ENCODE measurements around the gene TTC7B. TPM values are rescaled to one million over a fixed set of nuclear protein-coding genes. Genes with fewer than 3 reads are reported as not detected.

TTC7B gene
- total and polyA plus RNA-seq, 2 of the 8 experiments (the other 6 are each of a cell fraction or from before 2014, with no cell fraction given): 23.7 to 34.0 TPM

GRCh38 chr14:90556012-90556477 is 260.2 kb downstream of the TTC7B start (continued):
- TF ChIP-seq ATF3 (IDR thresholded peaks at IDR 0.05; ENCODE audit: insufficient read depth, low read depth, low read length) (no peak), HDAC6 (IDR thresholded peaks at IDR 0.05; ENCODE audit: low read depth, low read length) (no peak), TEAD4 (IDR thresholded peaks at IDR 0.05; ENCODE audit: low read depth, low read length) (peak; percentile 89), BACH1 (IDR thresholded peaks at IDR 0.05; ENCODE audit: low read length) (no peak), RFX5 (IDR thresholded peaks at IDR 0.05; ENCODE audit: borderline replicate concordance, low read depth, low read length) (no peak), EP300 (IDR thresholded peaks at IDR 0.05; ENCODE audit: borderline replicate concordance in 1 of 2, low read depth in 2 of 2, low read length in 2 of 2) (peak in 1 of 2 experiments; percentile 21; a peak in 1 of 3 replicates), CEBPB (IDR thresholded peaks at IDR 0.05; ENCODE audit: low read depth, low read length) (no peak), USF2 (IDR thresholded peaks at IDR 0.05; ENCODE audit: low read length) (peak; percentile 69), POLR2AphosphoS5 (IDR thresholded peaks at IDR 0.05; ENCODE audit: low read depth, low read length) (no peak), CHD7 (IDR thresholded peaks at IDR 0.05; ENCODE audit: insufficient replicate concordance, low read length) (no peak)
